Measurements from ENCODE around the gene MRPL38. TPM values are rescaled to one million over a fixed set of nuclear protein-coding genes. Genes with fewer than 3 reads are reported as not detected.

MRPL38 gene
- total RNA-seq, 1 donor from 2014 or later, result 65.6 TPM

DNA sequence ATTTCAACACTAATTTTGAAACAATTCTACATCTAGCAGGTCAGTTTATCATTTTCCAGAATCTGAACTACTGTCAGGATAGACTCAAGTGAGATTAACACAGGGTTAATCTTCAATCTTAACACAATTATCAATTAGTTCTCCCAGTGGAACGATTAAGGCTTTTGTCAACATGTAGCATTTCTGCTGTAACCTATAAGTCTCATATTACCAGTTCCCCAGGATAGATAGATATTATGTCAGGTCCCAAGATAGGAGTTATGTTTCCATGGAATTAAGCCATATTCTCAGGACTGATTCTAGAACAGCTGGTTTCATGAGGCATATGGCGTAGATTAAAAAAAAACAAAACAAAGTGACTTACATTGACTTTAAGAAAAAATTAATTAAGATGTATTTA, 40.5 kb upstream of the MRPL38 start:
- no peaks in the 10 kb centered on the region for H3K79me2 ChIP-seq (ENCODE audit: insufficient read depth, low read length)
- DNase-seq (ENCODE audit: low read depth) (no peak), FAIRE-seq (no peak)
- H3K36me3 ChIP-seq (ENCODE audit: insufficient read depth, low read length), result peaks cover 21% of the 10 kb centered on the region
- no peak overlapping the region for H3K27ac ChIP-seq (ENCODE audit: low read depth, low read length)
- no peaks in the 10 kb centered on the region for H3K9me3 Mint-ChIP-seq (ENCODE audit: unreplicated experiment)
- H3K27me3 ChIP-seq (ENCODE audit: insufficient read depth, low read length), result no peaks in the 10 kb centered on the region
- peaks cover 5% of the 10 kb centered on the region for H4K20me1 ChIP-seq (ENCODE audit: insufficient read depth, low read length)
- no peaks in the 10 kb centered on the region for H3K27me3 Mint-ChIP-seq (ENCODE audit: low read depth, unreplicated experiment)
- no peak overlapping the region for H3K9ac ChIP-seq (ENCODE audit: low read length)
- H3K4me2 ChIP-seq (ENCODE audit: low read length), result no peak overlapping the region
- H3K4me3 ChIP-seq (ENCODE audit: insufficient read depth, low read depth, low read length), result no peak overlapping the region
- H3K4me1 ChIP-seq (ENCODE audit: insufficient read depth, low read length), result peaks cover 5% of the 10 kb centered on the region
- no peak overlapping the region for H3K27ac Mint-ChIP-seq (ENCODE audit: unreplicated experiment)
- no peaks in the 10 kb centered on the region for H3K9me3 ChIP-seq (ENCODE audit: insufficient read depth, low read depth, low read length)
- H3K36me3 Mint-ChIP-seq (ENCODE audit: low read depth, unreplicated experiment), result peaks cover 7% of the 10 kb centered on the region
- TF ChIP-seq EZH2 (IDR thresholded peaks at IDR 0.05; ENCODE audit: insufficient read depth, low read length), result no peak
- TF ChIP-seq, protein P1, sequence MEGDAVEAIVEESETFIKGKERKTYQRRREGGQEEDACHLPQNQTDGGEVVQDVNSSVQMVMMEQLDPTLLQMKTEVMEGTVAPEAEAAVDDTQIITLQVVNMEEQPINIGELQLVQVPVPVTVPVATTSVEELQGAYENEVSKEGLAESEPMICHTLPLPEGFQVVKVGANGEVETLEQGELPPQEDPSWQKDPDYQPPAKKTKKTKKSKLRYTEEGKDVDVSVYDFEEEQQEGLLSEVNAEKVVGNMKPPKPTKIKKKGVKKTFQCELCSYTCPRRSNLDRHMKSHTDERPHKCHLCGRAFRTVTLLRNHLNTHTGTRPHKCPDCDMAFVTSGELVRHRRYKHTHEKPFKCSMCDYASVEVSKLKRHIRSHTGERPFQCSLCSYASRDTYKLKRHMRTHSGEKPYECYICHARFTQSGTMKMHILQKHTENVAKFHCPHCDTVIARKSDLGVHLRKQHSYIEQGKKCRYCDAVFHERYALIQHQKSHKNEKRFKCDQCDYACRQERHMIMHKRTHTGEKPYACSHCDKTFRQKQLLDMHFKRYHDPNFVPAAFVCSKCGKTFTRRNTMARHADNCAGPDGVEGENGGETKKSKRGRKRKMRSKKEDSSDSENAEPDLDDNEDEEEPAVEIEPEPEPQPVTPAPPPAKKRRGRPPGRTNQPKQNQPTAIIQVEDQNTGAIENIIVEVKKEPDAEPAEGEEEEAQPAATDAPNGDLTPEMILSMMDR (IDR thresholded peaks at IDR 0.05; ENCODE audit: insufficient read depth, low read depth, low read length), result no peak
- H3K4me3 Mint-ChIP-seq (ENCODE audit: unreplicated experiment), result no peak overlapping the region
- no peak overlapping the region for H2AFZ ChIP-seq (ENCODE audit: low read depth, low read length)
- H3K4me1 Mint-ChIP-seq (ENCODE audit: low read depth, unreplicated experiment), result peaks cover 7% of the 10 kb centered on the region

DNA sequence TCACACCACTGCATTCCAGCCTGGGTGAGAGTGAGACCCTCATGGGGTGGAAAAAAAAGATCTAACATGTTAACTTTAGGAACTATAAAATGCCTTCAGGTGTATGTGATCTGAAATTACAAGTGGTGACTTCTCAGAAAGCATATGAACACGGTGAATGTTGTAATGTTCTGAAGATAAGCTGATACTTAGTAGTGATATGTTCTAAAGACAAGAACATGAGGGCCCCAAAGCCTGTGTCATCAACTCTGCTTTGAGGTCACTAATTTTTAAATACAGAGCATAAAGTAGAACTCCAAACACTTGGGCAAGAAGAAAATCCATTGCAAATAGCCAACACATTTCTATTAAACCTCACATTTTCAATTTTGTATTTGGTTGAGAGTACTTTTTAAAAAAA, 38.8 kb upstream of the MRPL38 start:
- Histone ChIP-seq H3K4me2 (ENCODE audit: low read length) (no peak overlapping the region), H3K4me1 (ENCODE audit: insufficient read depth, low read length) (peaks cover 5% of the 10 kb centered on the region)
- H3K36me3 Mint-ChIP-seq (ENCODE audit: low read depth, unreplicated experiment), result peaks cover 2% of the 10 kb centered on the region

DNA sequence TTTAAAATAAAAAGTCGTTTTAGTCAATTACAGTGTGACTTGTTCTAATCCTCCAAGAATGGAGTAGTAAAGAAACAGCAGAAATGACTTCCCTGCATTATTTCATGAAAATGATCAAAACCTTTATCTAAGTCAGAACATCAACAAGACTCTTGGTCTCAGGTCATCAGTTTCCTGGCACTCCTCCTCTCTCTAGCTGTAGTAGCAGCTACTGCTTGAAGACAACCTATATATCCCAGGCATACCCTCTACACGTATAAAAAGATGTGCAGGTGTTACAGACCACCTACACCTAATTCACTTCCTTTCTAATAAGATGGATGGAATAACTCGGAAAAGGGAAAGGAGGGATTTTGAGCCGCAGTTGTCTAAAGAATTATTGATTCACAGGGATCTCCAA, 37.8 kb upstream of the MRPL38 start:
- Mint-ChIP-seq H3K4me1 (ENCODE audit: low read depth, unreplicated experiment) (peaks cover 7% of the 10 kb centered on the region), H3K27me3 (ENCODE audit: low read depth, unreplicated experiment) (no peaks in the 10 kb centered on the region), H3K4me3 (ENCODE audit: unreplicated experiment) (no peak overlapping the region), H3K27ac (ENCODE audit: unreplicated experiment) (no peak overlapping the region), H3K9me3 (ENCODE audit: unreplicated experiment) (no peaks in the 10 kb centered on the region), H3K36me3 (ENCODE audit: low read depth, unreplicated experiment) (peaks cover 2% of the 10 kb centered on the region)
- Histone ChIP-seq H3K4me1 (ENCODE audit: insufficient read depth, low read length) (peaks cover 5% of the 10 kb centered on the region), H3K79me2 (ENCODE audit: insufficient read depth, low read length) (no peaks in the 10 kb centered on the region), H3K4me2 (ENCODE audit: low read length) (no peak overlapping the region), H2AFZ (ENCODE audit: low read depth, low read length) (no peak overlapping the region), H3K9me3 (ENCODE audit: insufficient read depth, low read depth, low read length) (no peaks in the 10 kb centered on the region), H3K4me3 (ENCODE audit: insufficient read depth, low read depth, low read length) (no peak overlapping the region), H3K9ac (ENCODE audit: low read length) (no peak overlapping the region), H3K27me3 (ENCODE audit: insufficient read depth, low read length) (no peaks in the 10 kb centered on the region), H4K20me1 (ENCODE audit: insufficient read depth, low read length) (no peaks in the 10 kb centered on the region), H3K36me3 (ENCODE audit: insufficient read depth, low read length) (peaks cover 7% of the 10 kb centered on the region), H3K27ac (ENCODE audit: low read depth, low read length) (no peak overlapping the region)
- DNase-seq (ENCODE audit: low read depth), result no peak
- no peak for FAIRE-seq
- TF ChIP-seq EZH2 (IDR thresholded peaks at IDR 0.05; ENCODE audit: insufficient read depth, low read length), result no peak
- TF ChIP-seq, protein P1 (IDR thresholded peaks at IDR 0.05; ENCODE audit: insufficient read depth, low read depth, low read length), result no peak

More for the DNA sequence above, 38.8 kb upstream of the MRPL38 start:
- Histone ChIP-seq H3K36me3 (ENCODE audit: insufficient read depth, low read length) (peaks cover 11% of the 10 kb centered on the region), H3K9ac (ENCODE audit: low read length) (no peak overlapping the region), H3K27me3 (ENCODE audit: insufficient read depth, low read length) (no peaks in the 10 kb centered on the region), H4K20me1 (ENCODE audit: insufficient read depth, low read length) (no peaks in the 10 kb centered on the region), H2AFZ (ENCODE audit: low read depth, low read length) (no peak overlapping the region), H3K27ac (ENCODE audit: low read depth, low read length) (no peak overlapping the region), H3K79me2 (ENCODE audit: insufficient read depth, low read length) (no peaks in the 10 kb centered on the region), H3K4me3 (ENCODE audit: insufficient read depth, low read depth, low read length) (no peak overlapping the region), H3K9me3 (ENCODE audit: insufficient read depth, low read depth, low read length) (no peaks in the 10 kb centered on the region)
- Mint-ChIP-seq H3K27ac (ENCODE audit: unreplicated experiment) (no peak overlapping the region), H3K4me3 (ENCODE audit: unreplicated experiment) (no peak overlapping the region), H3K9me3 (ENCODE audit: unreplicated experiment) (no peaks in the 10 kb centered on the region), H3K4me1 (ENCODE audit: low read depth, unreplicated experiment) (peaks cover 7% of the 10 kb centered on the region), H3K27me3 (ENCODE audit: low read depth, unreplicated experiment) (no peaks in the 10 kb centered on the region)
- no peak for FAIRE-seq
- no peak for TF ChIP-seq EZH2 (IDR thresholded peaks at IDR 0.05; ENCODE audit: insufficient read depth, low read length)
- TF ChIP-seq, protein P1 (IDR thresholded peaks at IDR 0.05; ENCODE audit: insufficient read depth, low read depth, low read length), result no peak
- no peak for DNase-seq (ENCODE audit: low read depth)

Measured in astrocyte (in vitro differentiated cells and primary cell).